Skin of body (tissue), 2 donors: ENCODE data around the gene ENTPD8. TPM values are rescaled to one million over a fixed set of nuclear protein-coding genes. Genes with fewer than 3 reads are reported as not detected.

Source experiments
- DNase-seq: peaks from one replicate; lab custom pipeline; 2025; lab: John Stamatoyannopoulos, UW
- total RNA-seq: library from RNA; depleted of rRNA; stranded (reverse); fragments of >200 nt; gene quantifications from one replicate; pipeline ENCODE4 v1.2.3, GENCODE V29; 2014

ENTPD8 gene
- total RNA-seq, 1 donor from 2014 or later, result 0.10 TPM

DNA sequence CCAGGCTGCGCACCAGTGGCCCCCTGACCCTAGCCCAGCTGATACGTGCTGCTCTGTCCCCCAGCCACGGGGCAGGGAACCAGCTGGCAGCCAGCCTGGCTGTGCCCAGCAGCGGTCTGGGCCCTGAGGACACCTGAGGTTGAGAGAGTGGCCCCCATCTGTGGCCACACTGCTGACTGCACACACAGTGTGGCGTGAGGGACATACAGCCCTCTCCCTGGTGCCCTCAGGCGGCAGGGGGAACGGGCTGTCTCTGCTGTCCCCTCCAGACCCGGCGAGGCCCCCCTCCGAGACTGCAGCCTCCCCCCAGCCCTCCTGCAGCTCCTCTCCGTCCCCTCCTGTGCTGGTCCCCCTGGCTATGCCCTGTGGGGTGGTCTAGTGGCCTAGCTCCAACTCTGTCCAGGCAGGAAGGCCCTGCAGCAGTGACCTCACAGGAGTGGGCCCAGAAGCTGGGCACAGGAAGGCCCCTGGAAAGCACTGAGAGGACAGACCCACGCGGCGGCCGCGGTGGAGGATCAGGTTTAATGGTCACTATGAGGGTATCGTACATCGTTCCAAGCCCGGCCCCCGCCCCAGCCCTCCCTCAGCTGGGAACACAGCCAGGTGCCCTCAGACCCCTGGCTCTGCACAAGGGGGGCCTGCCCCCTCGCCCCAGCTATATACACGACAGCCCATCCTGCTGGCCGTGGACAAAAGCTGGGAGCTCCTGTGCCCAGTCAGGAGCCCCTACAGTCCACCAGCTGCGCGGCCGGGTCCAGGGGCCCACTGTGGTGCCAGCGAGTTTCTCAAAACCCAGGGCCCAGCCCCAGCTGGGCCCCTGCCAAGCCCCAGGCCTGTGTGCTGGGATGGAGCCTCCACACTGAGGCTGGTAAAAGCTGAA lies 6.8 kb upstream of the ENTPD8 start:
- DNase-seq, result no peak

DNA sequence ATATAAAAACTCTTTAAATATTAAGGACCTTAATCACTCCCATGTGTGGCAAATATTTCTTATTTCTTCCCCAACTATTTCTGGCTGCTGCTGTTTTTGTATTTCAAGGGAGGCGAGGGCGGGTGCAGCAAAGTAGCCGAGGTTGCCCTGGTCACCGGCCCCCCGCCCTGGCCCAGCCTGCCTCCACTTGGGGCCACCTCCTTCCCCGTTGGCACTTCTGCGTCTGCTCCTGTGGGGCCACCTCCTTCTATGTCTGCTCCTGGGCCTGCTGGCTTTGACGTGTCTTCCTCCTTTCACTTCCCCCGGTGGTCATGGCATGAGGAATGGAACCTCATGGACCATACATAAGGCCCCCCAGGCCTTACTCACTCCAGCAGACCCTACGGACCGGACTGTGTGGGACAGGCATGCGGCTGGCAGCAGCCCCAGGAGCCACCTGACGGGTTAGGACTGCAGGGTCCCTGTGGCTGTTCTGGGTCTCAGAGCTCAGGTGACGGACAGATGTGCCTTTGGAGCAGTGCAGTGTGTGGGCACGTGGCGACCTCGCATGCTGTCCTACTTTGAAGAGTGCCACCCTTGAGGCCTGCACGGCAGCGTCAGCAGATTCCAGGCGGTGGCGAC lies 5.8 kb upstream of the ENTPD8 start:
- DNase-seq, result peak; percentile 44

DNA sequence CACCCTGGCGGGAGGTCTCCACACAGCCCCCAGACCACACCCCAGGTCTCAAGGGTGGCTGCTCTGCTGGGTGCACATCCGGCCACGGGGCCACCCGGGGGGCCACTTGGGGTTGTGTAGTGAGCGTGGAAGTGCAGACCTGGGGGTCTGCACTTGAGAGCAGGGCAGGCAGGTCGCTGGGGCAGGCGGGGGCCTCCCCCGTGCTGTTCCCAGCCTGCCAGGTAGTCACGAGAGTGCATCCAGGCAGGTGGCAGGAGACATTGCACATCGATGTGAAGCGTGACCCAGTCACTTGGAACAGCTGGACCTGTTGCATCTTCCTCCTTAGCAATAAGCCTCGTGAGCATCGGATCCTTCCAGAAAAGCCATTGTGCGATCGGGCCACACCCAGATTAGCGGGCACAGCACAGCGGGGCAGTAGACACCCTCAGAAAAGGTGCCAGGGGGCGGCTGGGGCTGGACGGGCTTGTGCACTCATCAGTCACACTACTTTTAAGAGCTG lies 4.8 kb upstream of the ENTPD8 start:
- no peak for DNase-seq

DNA sequence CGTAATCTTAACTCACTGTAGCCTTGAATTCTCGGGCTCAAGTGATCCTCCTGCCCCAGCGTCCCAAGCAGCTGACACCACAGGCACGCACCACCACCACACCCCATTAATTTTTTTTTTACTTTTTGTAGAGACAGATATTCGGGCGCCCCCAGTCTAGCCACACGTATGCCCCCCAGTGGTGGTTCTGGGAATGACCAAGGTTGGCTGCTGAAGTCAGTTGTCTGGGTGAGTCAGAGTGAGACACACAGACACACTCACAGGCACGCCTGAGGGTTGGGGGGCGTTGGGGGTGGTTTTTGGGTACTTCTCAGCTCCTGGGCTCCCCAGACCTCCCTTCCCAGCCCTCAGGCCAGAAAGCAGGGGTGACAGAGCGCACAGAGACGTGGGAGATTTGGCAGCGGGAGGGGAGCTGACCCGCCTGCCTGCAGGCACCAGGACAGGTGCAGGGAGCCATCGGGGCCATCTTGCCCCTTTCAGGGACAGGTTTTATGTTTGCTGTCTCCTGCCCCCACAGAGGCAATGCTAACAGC lies 4.2 kb upstream of the ENTPD8 start:
- DNase-seq, result peak; percentile 35

DNA sequence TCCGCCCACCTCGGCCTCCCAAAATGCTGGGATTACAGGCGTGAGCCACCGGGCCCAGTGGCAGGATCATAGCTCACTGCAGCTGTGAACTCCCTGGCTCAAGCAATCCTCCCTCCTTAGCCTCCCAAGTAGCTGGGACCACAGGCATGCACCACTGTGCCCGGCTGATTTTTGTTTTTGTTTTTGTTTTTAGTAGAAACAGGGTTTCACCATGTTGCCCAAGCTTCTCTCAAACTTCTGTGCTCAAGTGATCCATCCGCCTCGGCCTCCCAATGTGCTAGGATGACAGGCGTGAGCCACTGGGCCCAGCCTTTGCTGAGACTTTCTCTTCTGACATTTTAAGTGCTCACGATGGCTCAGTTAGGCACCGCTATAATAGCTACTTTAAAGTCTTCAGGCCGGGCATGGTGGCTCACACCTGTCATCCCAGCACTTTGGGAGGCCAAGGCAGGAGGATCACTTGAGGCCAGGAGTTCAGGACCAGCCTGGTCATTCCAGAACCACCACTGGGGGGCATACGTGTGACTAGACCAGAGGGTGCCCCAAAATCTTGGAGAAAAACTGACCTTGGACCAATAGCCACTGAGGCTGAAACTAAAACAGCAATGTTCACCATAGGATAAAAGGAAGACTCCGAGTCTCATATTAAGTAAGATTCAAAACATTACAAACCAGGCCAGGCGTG lies 3.1 kb upstream of the ENTPD8 start:
- no peak for DNase-seq

DNA sequence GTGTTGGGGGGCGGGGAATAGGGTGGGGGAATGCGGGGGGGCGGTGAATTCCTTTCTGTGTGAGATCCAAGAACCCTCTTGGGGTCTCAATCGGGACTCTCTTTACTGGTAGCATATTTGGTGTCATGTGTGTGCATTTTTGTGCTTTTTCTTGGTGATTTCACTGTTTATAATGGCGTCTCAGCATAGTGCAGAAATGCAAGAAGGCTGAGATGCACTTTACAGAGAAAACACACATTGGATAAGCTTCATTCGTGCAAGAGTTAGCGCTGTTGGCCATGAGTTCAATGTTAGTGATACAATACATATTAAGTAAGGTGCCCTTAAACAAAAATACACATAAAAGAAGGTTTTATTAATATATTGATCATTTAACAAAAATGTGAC lies 771 bp upstream of the ENTPD8 start:
- no peak for DNase-seq

DNA sequence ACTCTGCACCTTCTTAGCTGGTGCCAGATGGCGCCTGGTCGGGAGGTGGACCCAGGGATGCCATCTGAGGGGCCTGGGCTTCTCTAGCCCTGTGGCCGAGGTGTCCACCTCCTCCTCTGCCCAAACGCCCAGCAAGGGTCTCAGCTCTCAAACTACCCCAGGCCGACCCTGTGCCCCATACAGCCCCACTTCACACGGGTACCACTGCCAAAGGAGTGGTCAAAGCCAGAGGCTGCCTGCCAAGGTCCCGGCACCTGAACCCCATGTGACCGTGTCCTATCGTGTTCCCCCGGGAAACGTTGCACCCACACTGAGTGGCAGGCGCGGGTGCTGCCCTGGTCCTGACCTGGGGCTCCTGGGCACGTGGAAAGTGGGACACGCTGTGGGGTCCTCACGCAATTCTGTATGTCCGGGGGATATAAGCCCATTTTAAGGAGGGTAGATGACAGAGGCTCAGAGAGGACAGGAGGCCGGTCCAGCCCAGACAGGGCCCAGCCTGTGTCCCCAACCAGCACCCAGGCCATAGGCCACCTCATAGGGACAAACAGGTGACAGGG lies 1.9 kb downstream of the ENTPD8 start:
- no peak for DNase-seq

DNA sequence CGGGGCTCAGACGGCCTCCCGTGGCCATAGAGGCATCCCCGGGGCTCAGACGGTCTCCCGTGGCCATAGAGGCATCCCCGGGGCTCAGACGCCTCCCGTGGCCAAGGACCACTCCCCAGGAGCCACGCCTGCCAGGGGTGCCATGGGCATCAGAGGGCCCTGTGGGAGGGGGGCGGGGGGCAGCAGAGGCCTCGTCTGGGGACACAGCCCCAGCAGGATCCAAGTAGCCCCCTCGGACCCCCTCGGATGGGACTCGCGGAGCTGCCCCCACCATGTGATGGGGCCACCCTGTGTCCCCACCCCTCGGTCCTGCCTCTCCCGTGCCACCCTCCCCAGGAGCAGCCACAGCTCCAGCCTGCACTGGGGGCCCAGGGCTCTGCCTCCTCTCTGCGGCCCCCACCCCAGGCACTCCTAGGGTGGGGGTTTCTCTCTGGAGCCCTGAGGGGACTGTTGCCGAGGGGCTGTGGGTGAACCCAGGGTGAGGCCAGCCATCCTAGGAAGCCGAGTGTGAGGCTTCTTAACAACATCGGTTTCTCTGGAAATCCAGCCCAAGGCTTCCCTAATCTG lies 2.5 kb downstream of the ENTPD8 start:
- DNase-seq, result no peak

DNA sequence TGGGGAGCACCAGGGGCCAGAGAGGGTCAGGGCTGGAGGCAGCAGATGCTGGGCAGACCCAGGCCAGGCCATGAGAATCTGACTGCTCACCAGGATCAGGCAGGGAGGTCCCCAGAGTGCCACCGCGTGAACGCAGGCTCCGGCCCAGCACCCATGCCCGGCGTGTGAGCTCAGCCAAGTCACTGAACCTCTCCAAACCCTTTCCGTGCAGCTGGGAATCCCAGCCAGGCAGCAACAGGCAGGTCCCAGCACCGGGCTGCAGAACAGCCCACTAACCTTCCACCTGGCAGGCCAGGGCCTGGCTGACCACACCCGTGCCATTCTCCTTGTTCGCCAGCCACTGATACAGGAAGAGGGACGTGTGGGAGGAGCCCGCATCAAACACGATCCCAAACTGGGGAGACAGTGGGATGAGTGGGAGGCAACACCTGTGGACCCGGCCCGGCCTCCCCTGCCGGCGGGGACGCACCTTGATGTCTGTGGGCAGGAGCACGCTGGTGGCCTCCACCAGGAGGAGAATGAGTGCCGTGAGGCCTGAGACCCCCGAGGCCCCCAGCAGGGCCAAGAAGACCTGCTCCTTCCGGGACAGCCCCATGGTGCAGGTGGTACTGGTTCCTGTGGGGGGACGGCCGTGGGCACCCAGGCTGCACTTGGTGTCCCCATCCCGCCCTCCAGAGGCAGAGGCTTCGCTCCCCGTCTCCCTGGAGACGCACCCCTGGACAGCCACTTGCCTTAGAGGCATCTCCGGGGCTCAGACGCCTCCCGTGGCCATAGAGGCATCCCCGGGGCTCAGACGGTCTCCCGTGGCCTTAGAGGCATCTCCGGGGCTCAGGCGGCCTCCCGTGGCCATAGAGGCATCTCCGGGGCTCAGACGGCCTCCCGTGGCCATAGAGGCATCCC lies 3.2 kb downstream of the ENTPD8 start:
- no peak for DNase-seq

DNA sequence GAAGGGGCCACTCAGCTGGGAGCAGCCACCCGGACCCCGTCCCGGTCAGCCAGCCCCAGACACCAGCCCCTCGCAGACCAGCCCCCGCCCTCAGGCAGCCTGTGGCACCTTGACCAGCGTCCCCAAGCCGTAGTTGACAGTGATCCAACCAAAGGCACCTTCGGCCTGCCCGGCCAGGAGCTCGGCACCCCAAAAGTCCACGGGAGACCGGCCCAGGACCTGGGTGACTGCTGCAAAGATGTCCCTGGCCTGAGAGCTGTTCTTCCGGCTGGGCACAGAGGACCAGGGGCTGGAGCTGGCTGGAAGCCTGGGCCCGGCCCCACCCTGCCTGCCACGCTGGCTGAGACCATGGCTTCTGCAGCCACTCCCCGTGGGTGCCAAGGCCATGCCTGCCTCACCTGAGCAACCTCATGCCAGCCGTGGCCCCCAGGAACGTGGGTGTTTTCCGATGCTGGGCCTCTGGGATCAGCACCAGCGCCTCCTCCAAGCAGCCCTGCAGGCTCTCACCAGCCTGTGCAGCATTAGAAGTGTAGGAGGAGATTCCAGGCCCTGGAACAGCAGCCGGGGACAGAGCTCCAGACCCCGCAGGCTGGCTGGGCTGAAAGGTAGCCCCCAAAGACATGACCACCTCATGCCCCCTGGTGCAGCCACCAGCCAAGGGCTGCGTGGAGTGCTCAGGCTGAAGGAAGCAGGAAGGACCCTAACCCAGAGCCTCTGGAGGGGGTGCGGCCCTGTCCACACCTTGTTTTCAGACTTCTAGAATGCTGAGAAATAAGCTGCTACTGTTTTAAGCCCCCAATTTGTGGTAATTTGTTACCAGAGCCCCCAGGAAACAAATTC lies 4.2 kb downstream of the ENTPD8 start:
- no peak for DNase-seq

DNA sequence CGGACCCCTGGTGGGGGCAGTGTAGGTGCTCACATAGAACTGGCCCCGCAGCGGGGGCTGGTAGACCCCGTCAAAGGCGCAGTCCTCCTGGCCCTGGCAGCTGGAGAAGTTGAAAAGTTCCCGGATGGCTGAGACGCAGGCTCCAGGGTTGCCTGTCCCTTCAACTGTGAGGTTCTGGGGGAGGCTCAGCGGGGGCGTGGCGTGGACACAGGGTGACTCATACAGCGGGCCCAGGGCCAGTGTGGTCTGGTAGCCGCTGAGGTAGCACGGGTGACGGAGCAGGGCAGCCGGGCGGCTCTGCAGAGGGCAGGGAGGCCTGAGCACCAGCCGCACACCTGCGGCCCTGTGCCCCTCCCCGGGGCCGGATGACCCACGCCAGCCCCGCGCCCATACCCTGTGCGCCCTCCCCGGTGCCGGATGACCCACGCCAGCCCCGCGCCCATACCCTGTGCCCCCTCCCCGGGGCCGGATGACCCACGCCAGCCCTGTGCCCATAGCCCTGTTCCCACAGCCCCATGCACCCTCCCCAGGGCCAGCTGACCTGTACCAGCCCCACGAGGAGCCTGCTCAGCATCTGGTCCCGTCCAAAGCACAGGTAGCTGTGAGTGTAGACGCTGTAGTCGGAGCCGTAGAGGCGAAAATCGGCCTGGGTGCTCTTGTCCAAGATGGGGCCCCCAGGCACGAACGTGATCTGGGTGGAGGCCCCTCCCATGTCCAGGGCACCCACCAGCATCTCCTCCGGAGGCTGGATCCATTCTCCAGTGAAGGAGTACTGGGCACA lies 5.0 kb downstream of the ENTPD8 start:
- no peak for DNase-seq

DNA sequence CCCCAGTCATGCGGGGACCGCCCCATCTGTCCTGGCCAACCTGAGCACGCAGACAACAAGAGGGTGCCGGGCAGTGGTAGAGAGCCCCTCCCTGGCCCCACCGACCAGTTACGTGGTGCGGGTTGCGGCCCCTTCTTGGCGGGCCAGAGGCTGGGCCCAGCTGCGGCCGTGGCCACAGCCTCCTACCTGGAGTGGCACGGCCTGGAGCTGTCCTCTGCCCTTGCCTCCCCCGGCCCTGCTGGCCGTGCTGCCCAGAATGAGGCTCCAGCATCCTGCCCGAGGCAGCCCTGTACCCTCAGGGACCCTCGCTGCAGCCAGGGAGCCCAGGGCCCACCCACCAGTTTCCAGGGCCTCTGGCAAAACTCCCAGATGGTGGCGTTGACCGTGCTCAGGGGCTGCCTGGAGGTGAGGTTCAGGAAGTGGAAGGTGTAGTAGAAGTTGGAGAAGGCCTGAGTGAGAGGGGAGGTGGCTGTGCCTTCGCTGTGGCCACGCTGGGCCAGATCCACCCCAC lies 5.7 kb downstream of the ENTPD8 start:
- no peak for DNase-seq

DNA sequence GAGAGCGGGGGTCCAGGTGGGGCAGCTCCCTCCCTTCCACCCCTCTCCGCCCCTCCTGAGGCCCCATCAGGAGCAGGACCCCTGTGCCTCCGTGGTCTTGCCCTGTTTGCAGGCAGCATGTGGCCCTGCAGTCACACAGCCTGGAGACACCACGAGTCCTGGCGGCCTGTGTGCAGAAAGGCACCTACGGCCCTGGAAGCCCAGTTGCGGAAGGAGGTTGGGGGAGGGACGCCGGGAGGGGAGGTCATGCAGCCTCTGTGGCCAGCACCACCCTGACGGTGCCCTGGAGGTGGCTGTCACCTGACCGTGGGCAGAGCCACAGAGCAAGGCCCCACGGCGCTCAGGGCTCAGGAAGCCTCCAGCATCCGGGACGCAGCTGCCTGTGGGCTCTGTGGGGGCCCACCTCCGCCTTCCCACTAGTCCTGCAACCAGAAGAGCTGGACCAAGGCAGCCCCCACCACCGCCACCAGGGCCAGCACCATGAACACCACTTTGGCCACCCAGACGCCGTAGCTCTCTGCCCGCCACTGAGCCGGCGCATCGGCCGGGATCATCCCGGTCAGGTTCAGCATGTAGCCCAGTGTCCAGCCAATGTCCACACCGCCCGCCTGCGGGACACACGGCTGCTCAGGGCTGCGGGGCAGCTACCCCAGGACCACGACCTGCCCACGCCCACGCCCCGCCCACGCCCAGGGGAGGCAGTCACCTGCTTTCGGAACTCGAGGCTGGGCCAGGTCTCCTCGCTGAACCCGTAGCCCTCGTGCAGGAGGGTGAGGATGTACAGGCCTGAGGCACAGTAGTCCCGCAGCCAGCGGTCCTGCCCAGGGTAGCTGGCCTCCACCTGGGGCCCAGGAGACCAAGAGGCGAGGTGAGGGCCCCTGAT lies 6.4 kb downstream of the ENTPD8 start:
- no peak for DNase-seq

DNA sequence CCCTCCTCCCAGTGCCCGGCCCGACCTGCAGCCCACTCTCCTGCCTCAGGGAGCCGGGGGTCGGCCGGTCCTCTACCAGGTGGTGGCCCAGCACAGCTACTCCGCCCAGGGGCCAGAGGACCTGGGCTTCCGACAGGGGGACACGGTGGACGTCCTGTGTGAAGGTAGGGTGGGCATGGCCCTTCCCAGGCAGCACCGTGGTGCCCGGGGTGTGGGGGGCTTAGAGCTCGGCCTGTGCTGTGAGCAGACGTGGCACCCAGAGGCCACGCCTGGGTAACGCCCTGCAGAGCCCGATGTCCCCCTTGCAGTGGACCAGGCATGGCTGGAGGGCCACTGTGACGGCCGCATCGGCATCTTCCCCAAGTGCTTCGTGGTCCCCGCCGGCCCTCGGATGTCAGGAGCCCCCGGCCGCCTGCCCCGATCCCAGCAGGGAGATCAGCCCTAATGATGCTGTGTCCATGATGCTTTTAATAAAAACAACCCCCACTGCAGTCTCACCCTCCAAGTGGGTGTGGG lies 7.2 kb downstream of the ENTPD8 start:
- DNase-seq, result no peak

DNA sequence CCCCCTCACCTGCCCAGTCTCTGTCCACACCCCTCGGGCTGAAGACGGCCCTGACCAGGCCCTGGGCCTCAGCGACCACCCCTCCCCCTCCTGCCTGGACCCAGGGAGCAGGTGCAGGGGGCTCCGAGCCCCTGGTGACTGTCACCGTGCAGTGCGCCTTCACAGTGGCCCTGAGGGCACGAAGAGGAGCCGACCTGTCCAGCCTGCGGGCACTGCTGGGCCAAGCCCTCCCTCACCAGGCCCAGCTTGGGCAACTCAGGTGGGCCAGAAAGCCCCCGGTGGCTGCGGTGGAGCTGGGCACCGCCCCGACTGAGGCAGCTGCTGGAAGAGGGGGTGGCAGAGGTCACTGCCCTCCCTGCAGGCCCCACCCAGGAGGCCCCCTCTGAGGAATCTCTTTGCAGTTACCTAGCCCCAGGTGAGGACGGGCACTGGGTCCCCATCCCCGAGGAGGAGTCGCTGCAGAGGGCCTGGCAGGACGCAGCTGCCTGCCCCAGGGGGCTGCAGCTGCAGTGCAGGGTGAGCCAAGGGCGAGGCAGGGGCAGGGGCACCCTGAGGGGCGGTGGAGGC lies 7.7 kb downstream of the ENTPD8 start:
- no peak for DNase-seq

DNA sequence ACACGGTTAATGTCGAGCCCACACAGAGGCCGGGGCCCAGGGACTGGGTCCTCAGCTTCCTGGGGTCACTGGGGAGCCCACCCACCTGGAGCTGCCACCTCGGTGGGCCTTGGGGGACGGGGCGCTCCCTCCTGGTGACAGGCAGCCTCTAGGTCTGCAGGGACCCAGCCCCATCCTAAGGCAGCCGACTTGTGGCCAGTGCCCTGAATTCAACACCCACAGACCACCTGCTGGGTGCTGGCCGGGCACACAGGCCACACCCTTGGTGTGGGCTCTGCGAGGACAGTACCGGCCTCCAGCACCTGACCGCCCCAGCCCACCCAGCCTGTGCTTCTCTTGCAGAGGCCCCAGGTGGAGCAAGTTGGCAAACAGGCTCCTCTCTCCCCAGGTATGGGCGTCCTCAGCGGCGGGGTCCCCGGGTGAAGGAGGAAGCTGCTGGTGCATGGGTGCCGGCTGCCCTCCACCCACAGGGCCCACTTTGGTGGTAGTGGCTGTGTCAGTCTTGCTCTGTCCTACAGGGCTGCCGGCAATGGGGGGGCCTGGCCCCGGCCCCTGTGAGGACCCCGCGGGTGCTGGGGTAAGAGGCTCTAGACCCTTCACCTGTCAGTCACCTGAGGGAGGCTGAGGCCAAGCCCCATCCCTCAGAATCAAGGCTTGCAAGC lies 8.3 kb downstream of the ENTPD8 start:
- DNase-seq, result no peak
